HG02981 (cell line): ENCODE data around the gene NYNRIN.
A peak's percentile ranks its signal among the peaks of the same experiment; 100 is the strongest.

Experiments
- ATAC-seq: cut with Tn5 transposase; IDR thresholded peaks from one replicate; pipeline ENCODE4 v1.9.1; 2021; ENCODE audit warnings: mild to moderate bottlenecking, moderate library complexity; ENCODE audit not compliant: unreplicated experiment

NYNRIN gene

DNA sequence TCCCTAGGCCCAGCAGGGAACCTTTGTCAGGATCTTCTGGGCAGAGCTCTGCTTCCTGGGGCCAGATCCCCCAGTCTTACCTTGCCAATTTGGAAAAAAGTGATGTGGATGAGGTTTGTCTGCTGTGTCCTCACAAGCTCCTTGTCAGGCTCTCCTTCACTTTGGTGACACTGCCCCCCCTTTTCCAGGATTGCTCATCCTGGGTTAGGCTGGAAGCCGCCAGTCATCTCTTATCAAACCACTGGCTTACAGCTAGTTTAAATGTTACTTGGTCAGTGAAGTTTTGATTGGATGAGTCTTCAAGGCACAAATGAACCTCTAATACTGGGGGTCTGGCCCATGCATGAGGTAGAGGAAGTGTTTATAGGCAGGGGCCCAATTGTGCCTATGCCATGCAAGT, 15.3 kb downstream of the NYNRIN start:
- ATAC-seq: no peak

DNA sequence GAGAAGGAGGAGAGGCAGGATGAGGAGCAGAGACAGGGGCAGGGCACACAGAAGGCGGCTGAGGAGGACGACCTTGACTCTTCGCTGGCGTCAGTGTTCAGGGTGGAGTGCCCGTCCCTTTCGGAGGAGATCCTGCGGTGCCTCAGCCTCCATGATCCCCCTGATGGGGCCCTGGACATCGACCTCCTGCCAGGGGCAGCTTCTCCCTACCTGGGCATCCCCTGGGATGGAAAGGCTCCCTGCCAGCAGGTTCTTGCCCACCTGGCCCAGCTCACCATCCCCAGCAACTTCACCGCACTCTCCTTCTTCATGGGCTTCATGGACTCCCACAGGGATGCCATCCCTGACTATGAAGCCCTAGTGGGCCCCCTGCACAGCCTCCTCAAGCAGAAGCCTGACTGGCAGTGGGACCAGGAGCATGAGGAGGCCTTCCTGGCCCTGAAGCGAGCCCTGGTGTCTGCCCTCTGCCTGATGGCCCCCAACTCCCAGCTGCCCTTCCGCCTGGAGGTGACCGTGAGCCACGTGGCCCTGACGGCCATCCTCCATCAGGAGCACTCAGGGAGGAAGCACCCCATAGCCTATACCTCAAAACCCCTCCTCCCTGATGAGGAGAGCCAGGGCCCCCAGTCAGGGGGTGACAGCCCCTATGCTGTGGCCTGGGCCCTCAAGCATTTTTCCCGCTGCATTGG, 16.1 kb downstream of the NYNRIN start:
- no peak for ATAC-seq

DNA sequence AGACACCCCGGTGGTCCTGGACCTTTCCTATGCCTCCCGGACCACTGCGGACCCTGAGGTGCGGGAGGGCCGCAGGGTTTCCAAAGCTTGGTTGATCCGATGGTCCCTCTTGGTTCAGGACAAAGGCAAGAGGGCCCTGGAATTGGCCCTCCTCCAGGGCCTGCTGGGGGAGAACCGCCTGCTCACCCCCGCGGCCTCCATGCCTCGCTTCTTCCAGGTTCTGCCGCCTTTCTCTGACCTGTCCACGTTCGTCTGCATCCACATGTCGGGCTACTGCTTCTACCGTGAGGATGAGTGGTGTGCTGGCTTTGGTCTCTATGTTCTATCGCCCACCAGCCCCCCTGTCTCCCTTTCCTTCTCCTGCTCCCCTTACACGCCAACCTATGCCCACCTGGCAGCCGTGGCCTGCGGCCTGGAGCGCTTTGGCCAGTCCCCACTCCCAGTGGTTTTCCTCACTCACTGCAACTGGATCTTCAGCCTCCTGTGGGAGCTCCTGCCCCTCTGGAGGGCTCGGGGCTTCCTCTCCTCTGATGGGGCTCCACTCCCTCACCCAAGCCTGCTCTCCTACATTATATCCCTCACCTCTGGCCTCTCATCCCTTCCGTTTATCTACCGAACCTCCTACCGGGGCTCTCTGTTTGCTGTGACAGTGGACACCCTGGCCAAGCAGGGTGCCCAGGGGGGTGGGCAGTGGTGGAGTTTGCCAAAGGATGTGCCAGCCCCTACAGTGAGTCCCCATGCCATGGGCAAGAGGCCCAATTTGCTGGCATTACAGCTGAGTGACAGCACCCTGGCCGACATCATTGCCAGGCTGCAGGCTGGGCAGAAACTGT, 16.8 kb downstream of the NYNRIN start:
- no peak for ATAC-seq

DNA sequence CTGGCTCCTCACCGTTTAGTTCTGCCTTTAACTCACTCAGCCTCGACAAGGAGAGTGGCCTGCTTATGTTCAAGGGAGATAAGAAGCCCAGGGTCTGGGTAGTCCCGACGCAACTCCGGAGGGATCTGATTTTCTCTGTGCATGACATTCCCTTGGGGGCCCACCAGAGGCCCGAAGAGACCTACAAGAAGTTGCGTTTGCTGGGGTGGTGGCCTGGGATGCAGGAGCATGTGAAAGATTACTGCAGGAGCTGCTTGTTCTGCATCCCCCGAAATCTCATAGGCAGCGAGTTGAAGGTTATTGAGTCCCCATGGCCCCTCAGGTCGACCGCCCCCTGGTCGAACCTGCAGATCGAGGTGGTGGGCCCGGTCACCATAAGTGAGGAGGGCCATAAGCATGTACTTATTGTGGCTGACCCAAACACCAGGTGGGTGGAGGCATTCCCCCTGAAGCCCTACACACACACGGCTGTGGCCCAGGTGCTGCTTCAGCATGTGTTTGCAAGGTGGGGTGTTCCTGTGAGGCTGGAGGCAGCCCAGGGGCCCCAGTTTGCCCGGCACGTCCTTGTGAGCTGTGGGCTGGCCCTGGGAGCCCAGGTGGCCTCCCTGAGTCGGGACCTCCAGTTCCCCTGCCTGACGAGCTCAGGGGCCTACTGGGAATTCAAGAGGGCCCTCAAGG, 17.6 kb downstream of the NYNRIN start:
- ATAC-seq: no peak

DNA sequence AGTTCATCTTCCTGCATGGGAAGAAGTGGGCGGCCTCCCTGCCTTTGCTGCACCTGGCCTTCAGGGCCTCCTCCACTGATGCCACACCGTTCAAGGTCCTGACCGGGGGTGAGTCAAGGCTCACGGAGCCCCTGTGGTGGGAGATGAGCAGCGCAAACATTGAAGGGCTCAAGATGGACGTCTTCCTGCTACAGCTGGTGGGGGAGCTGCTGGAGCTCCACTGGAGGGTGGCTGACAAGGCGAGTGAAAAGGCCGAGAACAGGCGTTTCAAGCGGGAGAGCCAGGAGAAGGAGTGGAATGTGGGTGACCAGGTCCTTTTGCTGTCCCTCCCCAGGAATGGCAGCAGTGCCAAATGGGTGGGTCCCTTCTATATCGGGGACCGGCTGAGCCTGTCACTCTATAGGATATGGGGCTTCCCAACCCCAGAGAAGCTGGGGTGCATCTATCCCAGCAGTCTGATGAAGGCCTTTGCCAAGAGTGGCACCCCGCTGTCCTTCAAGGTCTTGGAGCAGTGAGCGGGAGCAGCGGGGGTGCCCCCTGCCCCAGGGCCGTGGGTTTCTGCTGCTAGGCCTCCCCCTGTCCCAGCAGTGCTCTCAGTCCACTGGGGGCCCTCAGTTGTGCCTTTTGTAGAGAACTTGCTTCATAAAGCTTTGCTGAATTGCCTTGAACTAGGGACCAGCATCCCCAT, 18.3 kb downstream of the NYNRIN start:
- ATAC-seq: no peak

DNA sequence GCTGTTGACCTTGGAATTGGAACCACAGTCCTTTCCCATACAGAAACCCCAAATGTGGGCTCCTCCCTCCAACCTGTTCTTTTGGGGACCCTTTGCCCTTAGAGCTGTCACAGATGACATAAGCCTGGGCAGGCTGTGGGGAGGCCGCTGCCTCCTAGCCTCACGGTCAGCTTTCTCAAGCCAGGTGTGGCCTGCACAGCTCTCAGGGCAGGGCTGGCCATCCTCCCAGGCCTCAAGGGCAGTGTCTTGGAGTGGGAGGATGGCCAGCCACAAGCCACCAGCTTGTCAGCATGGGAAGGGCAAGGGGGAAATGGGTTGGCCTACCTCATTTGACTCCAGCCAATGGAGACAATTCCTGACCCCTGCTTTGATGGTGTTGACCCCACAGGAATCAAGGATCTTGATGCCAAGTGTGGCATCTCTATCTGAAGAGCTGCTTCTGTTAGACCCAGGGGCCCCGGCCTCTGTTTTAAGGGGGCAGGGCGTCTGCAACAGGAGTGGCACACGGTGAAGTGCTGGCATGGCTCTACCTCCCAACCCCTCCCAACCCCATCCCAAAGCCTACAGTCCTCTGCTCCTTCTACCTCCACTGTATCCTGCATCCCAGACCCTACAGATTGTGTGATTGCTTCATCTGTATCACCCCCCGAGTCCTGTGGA, 19.2 kb downstream of the NYNRIN start:
- ATAC-seq: no peak

DNA sequence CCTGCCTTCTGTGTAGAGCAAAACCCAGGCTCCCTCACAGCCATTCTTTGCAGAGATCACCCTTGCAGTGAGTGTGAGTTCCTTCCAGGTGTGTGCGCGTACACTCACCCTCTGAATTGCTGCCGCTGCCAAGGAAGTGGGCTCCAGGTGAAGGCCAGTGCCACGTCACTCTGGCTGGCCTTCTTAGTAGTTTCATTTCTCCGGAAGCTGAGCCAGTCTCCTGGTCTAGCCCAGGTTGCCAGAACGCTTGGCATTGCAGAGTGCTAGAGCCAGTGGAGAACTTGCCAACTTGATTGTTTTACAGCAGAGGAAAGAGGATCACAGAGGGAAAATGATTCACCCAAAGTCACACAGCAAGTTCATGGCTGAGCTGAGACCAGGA, 19.7 kb downstream of the NYNRIN start:
- no peak for ATAC-seq

DNA sequence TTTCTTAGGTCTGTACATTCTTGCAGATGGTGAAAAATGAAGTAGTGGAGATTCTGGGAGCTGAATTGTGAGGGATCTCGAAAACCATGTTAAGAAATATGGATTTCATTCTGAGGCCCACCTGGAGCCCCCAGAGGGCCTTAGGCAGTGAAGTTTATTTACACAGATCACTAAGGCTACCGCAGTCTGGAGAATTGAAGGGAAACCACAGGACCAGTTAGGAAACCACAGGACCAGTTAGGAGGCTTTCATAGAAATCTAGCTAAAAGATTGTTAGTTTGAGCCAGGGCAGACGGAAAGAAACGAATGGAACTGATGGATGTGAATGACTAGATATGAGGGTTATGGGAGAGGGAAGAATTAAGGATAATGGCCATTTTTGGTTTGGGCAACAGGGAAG, 23.5 kb downstream of the NYNRIN start:
- no peak for ATAC-seq

DNA sequence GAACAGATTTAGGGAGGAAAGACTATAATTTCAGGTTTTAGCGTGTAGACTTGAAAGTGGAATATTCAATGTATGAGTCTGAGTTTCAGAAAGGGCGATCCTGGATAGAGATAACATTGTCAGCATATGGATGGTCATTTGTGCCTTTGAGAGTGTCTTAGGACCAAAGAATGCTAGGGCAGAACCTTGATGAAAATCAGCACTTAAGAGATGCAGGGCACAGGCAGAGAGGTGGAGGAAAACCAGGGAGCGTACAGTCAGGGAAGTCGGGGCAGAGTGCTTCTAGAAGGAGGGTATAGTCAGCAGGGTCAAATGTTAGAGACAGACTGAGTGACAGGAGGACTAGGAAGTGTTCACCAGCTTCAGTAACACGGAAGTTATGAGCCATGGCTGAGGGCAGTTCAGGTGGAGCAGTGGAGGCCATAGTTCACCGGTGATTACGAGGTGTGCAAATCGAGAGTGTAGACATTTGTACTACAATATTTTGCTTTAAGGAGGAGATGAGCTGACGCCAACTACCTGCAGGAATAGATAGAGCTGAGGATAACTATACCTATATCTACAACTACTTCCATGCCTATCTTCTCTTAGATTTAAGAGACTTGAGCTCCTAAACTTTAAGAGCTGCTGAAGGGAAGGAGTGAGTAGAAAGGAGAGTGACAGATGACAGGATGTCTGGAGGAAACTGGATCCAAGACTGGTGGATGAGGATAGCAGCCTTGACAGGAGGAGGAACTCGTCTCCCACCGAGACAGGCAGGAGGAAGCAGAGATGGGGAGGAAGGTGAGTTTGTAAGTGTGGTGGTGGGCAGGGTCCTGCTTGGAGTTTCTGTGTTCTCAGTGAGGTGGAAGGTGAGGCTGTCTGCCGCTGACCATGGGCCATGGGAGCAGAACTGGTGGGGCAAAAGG, 24.1 kb downstream of the NYNRIN start:
- ATAC-seq: no peak

DNA sequence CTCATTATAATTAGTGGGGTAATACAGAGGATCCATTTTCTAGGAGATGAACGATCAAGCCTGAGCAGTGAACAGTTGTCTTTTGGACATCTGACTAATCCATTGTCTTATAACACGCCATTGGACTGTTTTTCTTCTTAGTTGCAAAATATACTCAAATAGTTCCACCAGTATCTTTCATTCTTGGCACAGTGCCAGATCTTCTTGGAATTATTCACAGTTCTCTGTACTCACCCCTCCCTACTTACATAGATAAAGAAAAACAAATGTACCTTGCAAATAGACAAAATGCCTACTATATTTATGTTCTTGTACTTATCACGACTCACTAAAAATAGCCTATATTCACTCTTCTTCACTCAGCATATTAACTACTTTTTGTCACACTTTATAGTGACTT, 26.9 kb downstream of the NYNRIN start:
- no peak for ATAC-seq

DNA sequence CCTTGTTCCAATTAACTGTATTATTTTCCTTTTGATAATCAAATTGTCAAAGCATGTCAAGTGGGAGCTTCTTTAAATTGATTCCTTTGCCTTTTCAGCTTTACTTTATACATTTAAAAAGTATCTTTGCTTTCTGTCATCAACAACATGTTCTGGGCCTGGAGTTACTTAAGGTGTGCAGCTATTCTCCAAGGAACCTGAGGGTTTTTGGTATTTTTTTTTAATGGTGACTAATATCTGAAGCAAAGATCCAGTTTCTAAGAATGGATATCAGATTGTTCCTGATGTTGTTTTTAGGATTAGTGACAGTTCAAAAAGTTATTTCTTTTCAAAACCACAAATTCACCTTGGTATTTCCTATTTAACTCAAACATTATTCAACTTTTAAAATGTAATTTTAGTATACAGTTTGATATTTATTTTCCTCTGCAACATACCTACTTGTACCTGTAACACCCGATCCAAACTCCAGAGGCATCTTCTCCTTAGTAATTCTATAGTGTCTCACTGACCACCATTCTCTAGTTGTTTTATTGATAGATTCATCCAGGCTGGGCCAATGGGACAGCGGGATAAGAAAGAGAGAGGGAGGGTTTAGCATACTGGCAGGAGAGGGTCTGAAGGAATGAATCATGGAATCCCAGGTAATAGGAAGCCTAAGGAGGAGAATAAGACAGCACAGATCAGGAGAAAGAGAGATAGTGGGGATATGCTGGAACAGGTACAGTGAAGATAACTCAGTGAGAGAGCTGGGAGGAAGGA, 27.5 kb downstream of the NYNRIN start:
- ATAC-seq: no peak

DNA sequence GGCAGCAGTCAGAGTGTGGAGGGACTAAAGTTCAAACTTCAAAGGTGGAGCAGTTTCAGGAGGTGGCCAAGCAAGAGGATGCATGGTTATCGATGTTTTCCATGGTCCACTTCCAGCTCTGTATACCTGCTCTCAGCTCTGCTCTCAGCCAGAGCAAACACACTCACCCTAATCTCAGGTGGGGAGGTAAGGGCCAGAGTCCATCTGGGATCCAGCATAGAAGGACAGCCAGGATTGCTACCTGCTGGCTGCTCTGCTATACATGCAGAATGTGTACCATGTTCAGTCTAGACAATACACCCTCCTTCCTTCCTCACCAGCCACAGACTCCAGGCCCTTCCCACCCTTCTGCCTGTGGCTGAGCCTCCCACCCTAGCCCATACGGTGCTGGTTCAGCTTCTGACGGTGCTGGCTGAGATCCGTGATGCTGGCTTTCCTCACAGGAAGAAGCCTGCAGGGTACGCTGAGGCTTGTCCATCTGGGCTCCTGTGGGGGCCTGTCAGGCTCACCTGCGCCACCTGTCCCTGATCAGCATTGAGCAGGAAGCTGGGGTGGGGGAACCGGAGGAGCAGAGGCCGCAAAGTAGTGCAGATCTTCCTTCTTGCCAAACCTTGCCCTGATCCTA, 28.2 kb downstream of the NYNRIN start:
- no peak for ATAC-seq

DNA sequence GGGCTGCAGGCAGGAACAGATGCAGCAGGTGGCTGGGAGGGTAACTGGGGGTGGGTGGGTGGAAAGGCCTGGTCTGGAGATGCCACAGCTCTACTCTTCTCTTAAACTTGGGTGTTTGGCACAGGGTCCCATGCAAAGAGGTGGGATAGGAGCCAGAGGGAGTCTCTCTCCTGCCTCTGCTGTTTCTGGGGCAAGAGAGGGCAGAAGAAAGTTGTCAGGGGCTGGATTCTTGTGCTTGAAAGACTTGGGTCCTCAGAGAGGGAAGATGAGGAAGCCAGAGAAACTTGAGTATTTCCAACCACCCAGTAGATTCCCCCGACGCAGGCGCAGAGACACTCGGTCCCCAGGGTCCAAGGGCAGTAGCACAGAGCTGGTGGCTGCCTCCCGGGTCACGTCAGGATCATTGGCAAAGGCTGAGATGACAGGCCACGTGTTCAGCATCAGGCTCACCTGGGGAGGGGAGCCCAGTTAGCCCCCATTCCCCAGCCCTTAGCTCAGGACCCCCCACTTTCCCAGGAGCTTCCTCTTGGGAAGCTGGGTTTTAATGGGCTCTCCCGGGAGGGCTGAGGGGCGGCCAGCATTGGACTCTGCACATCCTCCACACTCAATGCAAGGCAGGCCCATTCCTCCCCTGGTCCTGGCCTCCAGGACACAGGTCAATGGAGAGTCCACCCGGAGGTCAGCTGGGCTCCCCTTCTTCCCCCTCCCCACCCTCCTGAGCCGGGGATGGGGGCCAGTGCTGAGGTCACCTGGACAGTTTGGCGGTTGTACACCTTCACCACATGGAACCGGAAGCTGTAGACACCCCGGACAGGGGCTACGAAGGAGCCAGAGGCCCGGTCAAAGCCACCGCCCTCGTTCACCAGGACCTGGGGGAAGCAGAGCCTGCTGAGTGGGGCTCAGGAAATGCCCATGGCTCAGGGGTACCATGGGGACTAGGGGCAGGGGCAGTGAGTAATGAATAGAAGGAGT, 29.0 kb downstream of the NYNRIN start:
- ATAC-seq: no peak

DNA sequence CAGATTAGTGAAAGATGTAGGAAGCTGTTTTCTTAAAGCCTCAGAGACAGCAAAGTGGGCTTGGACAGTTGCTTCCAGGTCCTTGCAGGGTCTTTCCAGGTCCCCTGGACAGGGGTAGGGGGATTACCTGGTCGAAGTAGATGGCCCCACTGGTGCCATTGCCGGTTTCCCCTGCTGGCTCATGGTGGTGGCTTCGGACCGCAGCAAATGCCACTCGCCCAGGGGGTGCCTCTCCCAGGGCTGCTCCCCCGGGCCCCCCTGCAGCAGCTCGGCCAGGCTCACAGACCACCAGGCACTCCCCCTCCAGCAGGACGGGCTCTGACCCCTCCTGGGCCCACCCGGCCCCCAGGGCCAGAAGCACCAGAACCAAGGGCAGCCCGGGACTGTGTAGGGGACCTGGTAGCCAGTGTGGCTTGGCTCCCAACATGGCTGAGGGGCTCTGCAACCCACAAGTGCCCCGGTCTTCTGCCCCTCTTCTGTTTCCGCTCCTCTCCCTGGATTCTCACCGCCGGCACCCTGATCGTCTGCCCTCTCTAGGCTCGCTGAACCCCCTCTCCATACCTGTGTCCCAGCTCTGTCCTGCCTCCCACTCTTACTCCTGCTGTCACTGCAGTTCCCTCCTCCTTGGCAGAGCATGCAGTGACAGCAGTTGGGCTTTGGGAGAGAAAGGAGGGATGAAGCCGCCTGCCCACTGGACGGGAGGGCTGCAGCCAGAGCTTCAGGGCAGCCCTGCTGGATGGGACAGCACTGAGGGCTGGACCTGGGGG, 30.0 kb downstream of the NYNRIN start:
- ATAC-seq: no peak

DNA sequence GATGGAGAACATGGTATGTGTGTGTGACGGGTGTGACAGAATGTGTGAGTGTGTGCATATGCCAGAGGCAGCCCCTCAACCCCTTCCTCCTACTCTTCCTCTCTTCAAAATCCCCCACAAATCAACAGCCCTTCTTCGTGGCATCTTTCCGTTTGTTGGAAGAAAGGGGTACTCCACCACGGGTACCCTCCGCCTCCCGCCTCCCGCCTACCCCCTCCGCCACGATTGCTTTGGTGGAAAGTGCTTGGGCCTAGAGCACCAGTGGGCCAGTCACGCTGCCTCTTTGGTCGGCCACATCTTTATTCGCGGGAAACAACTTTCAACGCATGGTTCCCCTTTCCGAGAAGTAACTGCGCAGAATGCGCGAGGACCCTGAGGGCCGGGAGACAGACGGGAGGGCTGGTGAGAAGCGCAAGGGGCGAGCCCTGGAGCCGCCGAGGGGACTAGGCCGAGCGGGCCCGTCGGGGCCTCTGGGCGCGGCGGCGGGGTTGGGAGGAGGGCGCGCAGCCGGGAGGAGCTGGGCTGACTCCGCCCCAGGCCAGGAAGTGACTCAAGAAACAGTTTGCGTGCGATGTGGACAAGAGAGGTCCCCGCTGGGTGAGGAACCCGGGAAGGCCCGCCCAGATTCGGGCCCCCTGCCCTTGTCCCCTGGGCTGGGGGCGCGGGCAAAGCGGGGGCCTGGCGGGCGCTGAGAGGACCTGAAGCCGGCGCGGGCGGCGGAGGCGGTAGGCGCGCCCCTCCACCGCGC, 30.8 kb downstream of the NYNRIN start, which contains the start of the genes CBLN3 and KHNYN:
Gene CBLN3 (minus strand): TSS at position 274 of the 748 bp plus-strand sequence. CDS start 614 bp downstream, outside the sequence.
Gene KHNYN (plus strand): TSS at position 560 of the 748 bp plus-strand sequence. CDS start 777 bp downstream, outside the sequence.
- ATAC-seq: peak; percentile 84
